ACC112 (cell line): ENCODE data around the gene ZMYND10.

Source experiments
- H2AFZ ChIP-seq: fragments of 200-600 bp; sonication (generic); one replicate; pipeline ENCODE4 v1.6.0; 2017; ENCODE audit warnings: antibody characterized with exemption, low read length; ENCODE audit not compliant: unreplicated experiment
- H3K27ac ChIP-seq: fragments of 200-600 bp; sonication (generic); 2 replicates; pipeline ENCODE4 v1.5.1; 2014; ENCODE audit warnings: low read depth, mild to moderate bottlenecking, antibody characterized with exemption, low read length, moderate library complexity
- H3K27me3 ChIP-seq: fragments of 200-600 bp; sonication (generic); 2 replicates; pipeline ENCODE4 v1.6.1; 2014; ENCODE audit warnings: mild to moderate bottlenecking, antibody characterized with exemption, low read length, moderate library complexity, mixed read lengths; ENCODE audit not compliant: insufficient read depth
- H3K36me3 ChIP-seq: fragments of 200-600 bp; sonication (generic); 2 replicates; pipeline ENCODE4 v1.6.1; 2016; ENCODE audit warnings: mild to moderate bottlenecking, antibody characterized with exemption, low read length, moderate library complexity, mixed read lengths; ENCODE audit not compliant: insufficient read depth
- H3K4me1 ChIP-seq: fragments of 200-600 bp; sonication (generic); one replicate; pipeline ENCODE4 v1.6.1; 2016; ENCODE audit warnings: low read length, mixed read lengths; ENCODE audit not compliant: insufficient read depth, unreplicated experiment, control insufficient read depth
- H3K4me3 ChIP-seq: fragments of 200-600 bp; sonication (generic); 2 replicates; pipeline ENCODE4 v1.5.1; 2014; ENCODE audit warnings: mild to moderate bottlenecking, low read depth, low read length
- H3K79me2 ChIP-seq: fragments of 200-600 bp; sonication (generic); one replicate; pipeline ENCODE4 v1.6.0; 2016; ENCODE audit warnings: low read length; ENCODE audit not compliant: control insufficient read depth, unreplicated experiment, insufficient read depth

Gene ZMYND10

GRCh38 chr3:50334339-50335075, 11.0 kb downstream of the ZMYND10 start:
- Histone ChIP-seq H3K27me3 (no peaks in the 10 kb centered on the region), H3K27ac (peak overlapping the region; percentile 93), H3K79me2 (peaks cover 74% of the 10 kb centered on the region), H2AFZ (no peak overlapping the region), H3K36me3 (peaks cover 19% of the 10 kb centered on the region; the same call in 1 of the 2 replicates), H3K4me3 (peak overlapping the region; percentile 94), H3K4me1 (peaks cover 39% of the 10 kb centered on the region)

- Histone ChIP-seq H3K27ac (peak overlapping the region; percentile 93), H3K4me3 (peak overlapping the region; percentile 94), H3K4me1 (peaks cover 34% of the 10 kb centered on the region), H2AFZ (no peak overlapping the region), H3K36me3 (peaks cover 19% of the 10 kb centered on the region; the same call in 1 of the 2 replicates), H3K27me3 (no peaks in the 10 kb centered on the region), H3K79me2 (peaks cover 69% of the 10 kb centered on the region)
These were observed 11.7 kb downstream of the ZMYND10 start for GRCh38 chr3:50333744-50334328.

GRCh38 chr3:50331364-50331907, 14.1 kb downstream of the ZMYND10 start:
- peaks cover 63% of the 10 kb centered on the region for H3K79me2 ChIP-seq
- H3K36me3 ChIP-seq, result peaks cover 19% of the 10 kb centered on the region; the same call in 1 of the 2 replicates

GRCh38 chr3:50330330-50330729, 15.2 kb downstream of the ZMYND10 start:
- H3K36me3 ChIP-seq, result peaks cover 19% of the 10 kb centered on the region; the same call in 1 of the 2 replicates
- no peak overlapping the region for H2AFZ ChIP-seq
- no peak overlapping the region for H3K27ac ChIP-seq
- H3K27me3 ChIP-seq, result no peaks in the 10 kb centered on the region
- H3K4me1 ChIP-seq, result peaks cover 26% of the 10 kb centered on the region
- H3K79me2 ChIP-seq, result peaks cover 52% of the 10 kb centered on the region
- no peak overlapping the region for H3K4me3 ChIP-seq

More at GRCh38 chr3:50331364-50331907, 14.1 kb downstream of the ZMYND10 start:
- Histone ChIP-seq H3K4me1 (peaks cover 31% of the 10 kb centered on the region), H3K27me3 (no peaks in the 10 kb centered on the region), H2AFZ (no peak overlapping the region), H3K27ac (no peak overlapping the region), H3K4me3 (no peak overlapping the region)

- peaks cover 30% of the 10 kb centered on the region for H3K79me2 ChIP-seq
- H3K4me3 ChIP-seq, result peak within 1 kb of the TSS; percentile 87
- H3K27ac ChIP-seq, result peak within 1 kb of the TSS; percentile 66
- H3K36me3 ChIP-seq, result peaks cover 19% of the 10 kb centered on the region; the same call in 1 of the 2 replicates
- H3K27me3 ChIP-seq, result no peaks in the 10 kb centered on the region
- H2AFZ ChIP-seq, result peak within 1 kb of the TSS; percentile 8
- peaks cover 17% of the 10 kb centered on the region for H3K4me1 ChIP-seq
These were observed 17.4 kb downstream of the ZMYND10 start, which contains the start of gene TUSC2 for GRCh38 chr3:50327943-50328691. Gene TUSC2, minus strand, starts transcription at chr3:50328223. Its CDS starts 124 bp downstream, at chr3:50328099.

- Histone ChIP-seq H3K27ac (no peak overlapping the region), H3K27me3 (no peaks in the 10 kb centered on the region), H3K79me2 (peaks cover 20% of the 10 kb centered on the region), H2AFZ (no peak overlapping the region), H3K36me3 (peaks cover 17% of the 10 kb centered on the region; the same call in 1 of the 2 replicates), H3K4me3 (peak overlapping the region; percentile 87), H3K4me1 (peaks cover 24% of the 10 kb centered on the region)
These were observed 18.4 kb downstream of the ZMYND10 start for GRCh38 chr3:50327129-50327528.

- no peaks in the 10 kb centered on the region for H3K27me3 ChIP-seq
- peaks cover 8% of the 10 kb centered on the region; the same call in 1 of the 2 replicates for H3K36me3 ChIP-seq
- peaks cover 29% of the 10 kb centered on the region for H3K4me1 ChIP-seq
- H3K79me2 ChIP-seq, result peaks cover 14% of the 10 kb centered on the region
- no peak overlapping the region for H3K27ac ChIP-seq
- no peak overlapping the region; the same call in 1 of the 2 replicates for H3K4me3 ChIP-seq
- no peak overlapping the region for H2AFZ ChIP-seq
These were observed 19.4 kb downstream of the ZMYND10 start for GRCh38 chr3:50326182-50326541.

- H3K4me3 ChIP-seq, result no peak overlapping the region
- H3K4me1 ChIP-seq, result peaks cover 29% of the 10 kb centered on the region
- peaks cover 7% of the 10 kb centered on the region; the same call in 1 of the 2 replicates for H3K36me3 ChIP-seq
- H3K27ac ChIP-seq, result no peak overlapping the region
- no peak overlapping the region for H2AFZ ChIP-seq
- no peaks in the 10 kb centered on the region for H3K27me3 ChIP-seq
- peaks cover 14% of the 10 kb centered on the region for H3K79me2 ChIP-seq
These were observed 19.9 kb downstream of the ZMYND10 start for GRCh38 chr3:50325497-50326181.

GRCh38 chr3:50325113-50325480, 20.4 kb downstream of the ZMYND10 start:
- Histone ChIP-seq H3K27me3 (no peaks in the 10 kb centered on the region), H3K4me3 (no peak overlapping the region), H3K27ac (no peak overlapping the region), H3K79me2 (peaks cover 18% of the 10 kb centered on the region), H3K4me1 (peaks cover 33% of the 10 kb centered on the region), H3K36me3 (peaks cover 5% of the 10 kb centered on the region; the same call in 1 of the 2 replicates), H2AFZ (no peak overlapping the region)
